Transverse colon (tissue), 4 donors: Measurements from ENCODE around the gene SIGLEC15.

ENCODE experiments used
- CTCF ChIP-seq, 5 experiments: fragments of 200-600 bp in 3 of 5; fragments of 450-650 bp in 2 of 5; sonication (generic) in 3 of 5; IDR thresholded peaks; 1 replicate in 2 of 5; 2 replicates in 3 of 5; pipeline ENCODE4 v1.5.1; 2016 to 2017; ENCODE audit warnings: antibody characterized with exemption in 5 of 5, inconsistent platforms in 3 of 5, mild to moderate bottlenecking in 2 of 5, moderate library complexity in 1 of 5
- POLR2A ChIP-seq: fragments of 450-650 bp; IDR thresholded peaks from one replicate; pipeline ENCODE4 v1.6.1; 2016; ENCODE audit warnings: antibody characterized with exemption, mild to moderate bottlenecking, moderate library complexity
- POLR2AphosphoS5 ChIP-seq, 3 donors: sonication (generic); formaldehyde crosslinking; IDR thresholded peaks; one replicate each; pipeline ENCODE4 v1.6.1; 2016; ENCODE audit warnings: antibody characterized with exemption in 3 of 3

GRCh38 chr18:45806226-45806625, 19.2 kb upstream of the SIGLEC15 start:
- no peak for TF ChIP-seq POLR2A
- no peak for TF ChIP-seq CTCF (IDR thresholded peaks at IDR 0.05)
- no peak for TF ChIP-seq POLR2AphosphoS5 (IDR thresholded peaks at IDR 0.05)
